Omental fat pad (tissue), 4 donors: ENCODE data around the gene SLC22A15. TPM values are rescaled to one million over a fixed set of nuclear protein-coding genes. Genes with fewer than 3 reads are reported as not detected.

Experiments used
- ATAC-seq: fragments of 150-250 bp; one replicate; pipeline ENCODE4 v1.9.1; 2016; ENCODE audit warnings: mild to moderate bottlenecking, moderate library complexity; ENCODE audit not compliant: low FRiP score
- DNase-seq: peaks from one replicate; pipeline ENCODE4 v3.0.0-alpha.2; 2019; ENCODE audit warnings: low spot score
- total RNA-seq, 4 donors: library from RNA; depleted of rRNA; stranded (reverse); fragments of >200 nt; gene quantifications; one replicate each; pipeline ENCODE4 v1.1.0, GENCODE V29; 2016
- TF ChIP-seq, protein P1 (sequence below), 3 donors: fragments of 450-650 bp; IDR thresholded peaks; one replicate each; pipeline ENCODE4 v1.5.1; 2016 to 2017; ENCODE audit warnings: antibody characterized with exemption in 3 of 3, mild to moderate bottlenecking in 3 of 3, moderate library complexity in 2 of 3

The SLC22A15 gene
- total RNA-seq, 4 donors from 2014 or later = 2.4 to 8.3 (median 6.2) TPM

DNA sequence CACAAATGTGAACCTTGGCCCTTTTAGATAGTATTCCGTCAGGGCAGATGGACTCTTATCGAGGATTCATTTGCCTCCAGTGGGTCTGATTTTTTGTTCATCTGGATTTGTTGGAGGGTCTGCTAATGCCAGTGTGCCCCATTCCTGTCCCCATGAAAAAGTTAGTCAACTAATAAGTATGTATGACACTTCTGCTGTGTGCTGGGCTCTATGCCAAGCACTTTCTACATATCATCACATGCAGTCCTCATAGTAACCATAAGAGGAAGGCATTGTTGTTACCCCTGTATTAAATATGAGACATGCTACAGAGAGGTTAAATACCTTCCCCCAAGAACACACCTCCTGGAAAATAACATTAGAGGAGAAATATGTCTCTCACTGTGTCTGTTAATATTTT is 88.3 kb downstream of the SLC22A15 start:
- TF ChIP-seq, protein P1, sequence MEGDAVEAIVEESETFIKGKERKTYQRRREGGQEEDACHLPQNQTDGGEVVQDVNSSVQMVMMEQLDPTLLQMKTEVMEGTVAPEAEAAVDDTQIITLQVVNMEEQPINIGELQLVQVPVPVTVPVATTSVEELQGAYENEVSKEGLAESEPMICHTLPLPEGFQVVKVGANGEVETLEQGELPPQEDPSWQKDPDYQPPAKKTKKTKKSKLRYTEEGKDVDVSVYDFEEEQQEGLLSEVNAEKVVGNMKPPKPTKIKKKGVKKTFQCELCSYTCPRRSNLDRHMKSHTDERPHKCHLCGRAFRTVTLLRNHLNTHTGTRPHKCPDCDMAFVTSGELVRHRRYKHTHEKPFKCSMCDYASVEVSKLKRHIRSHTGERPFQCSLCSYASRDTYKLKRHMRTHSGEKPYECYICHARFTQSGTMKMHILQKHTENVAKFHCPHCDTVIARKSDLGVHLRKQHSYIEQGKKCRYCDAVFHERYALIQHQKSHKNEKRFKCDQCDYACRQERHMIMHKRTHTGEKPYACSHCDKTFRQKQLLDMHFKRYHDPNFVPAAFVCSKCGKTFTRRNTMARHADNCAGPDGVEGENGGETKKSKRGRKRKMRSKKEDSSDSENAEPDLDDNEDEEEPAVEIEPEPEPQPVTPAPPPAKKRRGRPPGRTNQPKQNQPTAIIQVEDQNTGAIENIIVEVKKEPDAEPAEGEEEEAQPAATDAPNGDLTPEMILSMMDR (IDR thresholded peaks at IDR 0.05) = no peak
- DNase-seq = no peak
- ATAC-seq = no peak

GRCh38 chr1:116066868-116067565 is 90.7 kb downstream of the SLC22A15 start:
- TF ChIP-seq, protein P1 (IDR thresholded peaks at IDR 0.05) = no peak
- ATAC-seq (peak; percentile 44), DNase-seq (no peak)

DNA sequence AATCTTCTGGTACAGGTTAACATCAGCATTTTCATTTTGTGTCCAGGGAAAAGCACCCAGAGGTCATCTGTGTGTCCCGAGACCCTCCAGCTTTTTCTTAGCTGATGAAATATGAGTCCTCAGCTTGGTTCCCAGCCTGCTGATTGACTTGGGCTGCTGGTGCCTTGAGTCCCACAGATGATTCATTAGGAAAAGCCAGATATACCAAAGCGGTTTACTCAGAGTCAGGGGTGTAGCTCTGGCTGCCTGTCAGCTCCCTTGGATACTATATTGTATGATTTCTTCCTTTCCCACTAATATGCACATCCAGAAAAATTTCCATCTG is 91.2 kb downstream of the SLC22A15 start:
- DNase-seq (no peak), ATAC-seq (peak; percentile 37)
- TF ChIP-seq, protein P1 (IDR thresholded peaks at IDR 0.05) = no peak

DNA sequence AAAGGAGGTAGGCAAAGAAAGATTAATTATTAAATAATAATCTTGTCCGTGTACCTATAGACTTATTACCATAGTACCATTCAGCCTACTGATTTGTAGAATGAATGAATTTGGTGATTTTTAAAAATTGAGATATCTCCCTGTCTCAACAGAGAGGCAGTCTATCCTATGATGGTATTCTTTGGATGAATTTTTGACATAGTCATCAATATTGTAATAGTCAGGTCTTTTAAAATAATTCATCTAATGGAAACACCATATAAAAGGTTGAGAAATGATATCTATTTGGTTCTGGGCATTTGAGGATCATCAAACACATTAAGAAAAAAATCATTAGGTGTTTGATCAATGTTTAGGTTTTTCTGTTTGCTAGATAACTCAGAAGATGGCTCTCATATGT is 99.3 kb downstream of the SLC22A15 start:
- no peak for ATAC-seq
- TF ChIP-seq, protein P1 (IDR thresholded peaks at IDR 0.05) = no peak
- DNase-seq = no peak

GRCh38 chr1:116075990-116076389 is 99.7 kb downstream of the SLC22A15 start:
- TF ChIP-seq, protein P1 (IDR thresholded peaks at IDR 0.05) = no peak
- no peak for ATAC-seq
- DNase-seq = no peak

- DNase-seq = no peak
- TF ChIP-seq, protein P1 (IDR thresholded peaks at IDR 0.05) = no peak
- no peak for ATAC-seq
These were observed 100.5 kb downstream of the SLC22A15 start for GRCh38 chr1:116076831-116077230.

GRCh38 chr1:116078699-116079223 is 102.4 kb downstream of the SLC22A15 start:
- ATAC-seq (no peak), DNase-seq (no peak)
- TF ChIP-seq, protein P1 (IDR thresholded peaks at IDR 0.05) = no peak
